Daoy (cell line): ENCODE measurements around the gene TPM4. TPM values are rescaled to one million over a fixed set of nuclear protein-coding genes. Genes with fewer than 3 reads are reported as not detected.
"Not testable (repeated sequence)": the region's sequence is repeated elsewhere in the genome, so short reads cannot be mapped to it uniquely, and the experiment has no call there.

Experiments used
- DNase-seq: peaks from one replicate; pipeline ENCODE4 v3.0.0-alpha.2; 2015; ENCODE audit warnings: low read depth
- total RNA-seq: library from RNA; depleted of rRNA; stranded (reverse); fragments of >200 nt; shearing (Covaris generic); gene quantifications from 2 replicates; pipeline ENCODE4 v1.2.3, GENCODE V29; 2014; rRNA removed

Gene TPM4
- total RNA-seq = 1,303 and 1,358 TPM in 2 replicates

- peak; percentile 97 for DNase-seq
These were observed at the start of gene TPM4 for GRCh38 chr19:16076154-16076957. TSS of gene TPM4 (plus strand) at chr19:16076495. CDS start at chr19:16076566, 71 bp downstream.

- no peak for DNase-seq
These were observed 49.5 kb upstream of the TPM4 start for GRCh38 chr19:16026756-16027155.

GRCh38 chr19:16027528-16027927, 48.8 kb upstream of the TPM4 start:
- DNase-seq = no peak

GRCh38 chr19:16030155-16030554, 46.1 kb upstream of the TPM4 start:
- not testable (repeated sequence) for DNase-seq

GRCh38 chr19:16030964-16031871, 45.1 kb upstream of the TPM4 start:
- DNase-seq = no peak

- DNase-seq = no peak
These were observed 44.5 kb upstream of the TPM4 start for GRCh38 chr19:16031872-16032200.

- no peak for DNase-seq
These were observed 43.7 kb upstream of the TPM4 start for GRCh38 chr19:16032509-16033135.

- no peak for DNase-seq
These were observed 43.2 kb upstream of the TPM4 start for GRCh38 chr19:16033136-16033530.

- no peak for DNase-seq
These were observed 42.6 kb upstream of the TPM4 start for GRCh38 chr19:16033721-16034120.

GRCh38 chr19:16034180-16034579, 42.1 kb upstream of the TPM4 start:
- no peak for DNase-seq

GRCh38 chr19:16034958-16035560, 41.2 kb upstream of the TPM4 start:
- no peak for DNase-seq

- DNase-seq = no peak
These were observed 40.5 kb upstream of the TPM4 start for GRCh38 chr19:16035601-16036297.

GRCh38 chr19:16036397-16036925, 39.8 kb upstream of the TPM4 start:
- DNase-seq = no peak

GRCh38 chr19:16036941-16037340, 39.4 kb upstream of the TPM4 start:
- DNase-seq = no peak

GRCh38 chr19:16037424-16038195, 38.7 kb upstream of the TPM4 start:
- no peak for DNase-seq

GRCh38 chr19:16038196-16038695, 38.0 kb upstream of the TPM4 start:
- no peak for DNase-seq

GRCh38 chr19:16039081-16039480, 37.2 kb upstream of the TPM4 start:
- no peak for DNase-seq

- DNase-seq = no peak
These were observed 36.8 kb upstream of the TPM4 start for GRCh38 chr19:16039545-16039944.

- no peak for DNase-seq
These were observed 35.7 kb upstream of the TPM4 start for GRCh38 chr19:16040642-16041041.
